ENCODE results near the gene ZNF593OS. TPM values are rescaled to one million over a fixed set of nuclear protein-coding genes. Genes with fewer than 3 reads are reported as not detected.
A peak's percentile ranks its signal among the peaks of the same experiment; 100 is the strongest.

ZNF593OS gene
- total RNA-seq, 2 experiments from 2014 or later = not detected

- H3K27me3 Mint-ChIP-seq = no peaks in the 10 kb centered on the region
- H3K27ac Mint-ChIP-seq = no peak overlapping the region
- intact Hi-C loops (cut with micrococcal nuclease) = no loop called here
- CTCF ChIA-PET = interaction anchor here (1.6 to 1.9 kb wide), 2 partner anchors 18 to 46 kb away, joined by 5 to 6 read pairs; partner anchors contain the start of genes CEP85 and ZNF593
- H3K9me3 Mint-ChIP-seq = no peaks in the 10 kb centered on the region
- POLR2A ChIA-PET = no interaction called here
- no peak for DNase-seq
- TF ChIP-seq, protein P1, sequence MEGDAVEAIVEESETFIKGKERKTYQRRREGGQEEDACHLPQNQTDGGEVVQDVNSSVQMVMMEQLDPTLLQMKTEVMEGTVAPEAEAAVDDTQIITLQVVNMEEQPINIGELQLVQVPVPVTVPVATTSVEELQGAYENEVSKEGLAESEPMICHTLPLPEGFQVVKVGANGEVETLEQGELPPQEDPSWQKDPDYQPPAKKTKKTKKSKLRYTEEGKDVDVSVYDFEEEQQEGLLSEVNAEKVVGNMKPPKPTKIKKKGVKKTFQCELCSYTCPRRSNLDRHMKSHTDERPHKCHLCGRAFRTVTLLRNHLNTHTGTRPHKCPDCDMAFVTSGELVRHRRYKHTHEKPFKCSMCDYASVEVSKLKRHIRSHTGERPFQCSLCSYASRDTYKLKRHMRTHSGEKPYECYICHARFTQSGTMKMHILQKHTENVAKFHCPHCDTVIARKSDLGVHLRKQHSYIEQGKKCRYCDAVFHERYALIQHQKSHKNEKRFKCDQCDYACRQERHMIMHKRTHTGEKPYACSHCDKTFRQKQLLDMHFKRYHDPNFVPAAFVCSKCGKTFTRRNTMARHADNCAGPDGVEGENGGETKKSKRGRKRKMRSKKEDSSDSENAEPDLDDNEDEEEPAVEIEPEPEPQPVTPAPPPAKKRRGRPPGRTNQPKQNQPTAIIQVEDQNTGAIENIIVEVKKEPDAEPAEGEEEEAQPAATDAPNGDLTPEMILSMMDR (IDR thresholded peaks at IDR 0.05) = no peak
- no peaks in the 10 kb centered on the region for H3K36me3 Mint-ChIP-seq (ENCODE audit: low read depth)
- peaks cover 6% of the 10 kb centered on the region for H3K4me1 Mint-ChIP-seq (ENCODE audit: low read depth)
- no peak overlapping the region for H3K4me3 Mint-ChIP-seq
- no peak for ATAC-seq
Observed at GRCh38 chr1:26187882-26188281, 16.2 kb upstream of the ZNF593OS start.

DNA sequence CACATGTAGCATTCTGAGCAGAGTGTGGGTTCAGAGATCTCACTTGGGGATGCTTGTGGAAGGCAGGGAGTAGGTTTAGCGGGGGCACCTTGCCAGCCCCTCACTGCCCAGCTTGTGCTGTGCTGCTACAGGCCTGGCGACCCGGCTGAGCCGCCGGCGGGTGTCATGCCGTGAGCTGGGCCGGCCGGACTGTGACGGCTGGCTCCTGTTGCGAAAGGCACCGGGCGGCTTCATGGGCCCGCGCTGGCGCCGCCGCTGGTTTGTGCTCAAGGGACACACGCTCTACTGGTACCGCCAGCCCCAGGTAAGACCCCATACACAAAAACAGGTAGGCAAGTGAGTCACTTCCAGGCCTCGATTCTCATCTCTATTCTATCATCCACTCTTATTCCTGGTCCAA lies 13.3 kb upstream of the ZNF593OS start:
- ChIA-PET CTCF (no interaction called here), POLR2A (no interaction called here)
- H3K27ac Mint-ChIP-seq = no peak overlapping the region
- DNase-seq (no peak), ATAC-seq (no peak)
- H3K9me3 Mint-ChIP-seq = no peaks in the 10 kb centered on the region
- intact Hi-C loops (cut with micrococcal nuclease) = no loop called here
- H3K36me3 Mint-ChIP-seq (ENCODE audit: low read depth) = no peaks in the 10 kb centered on the region
- TF ChIP-seq, protein P1 (IDR thresholded peaks at IDR 0.05) = no peak
- H3K4me1 Mint-ChIP-seq (ENCODE audit: low read depth) = no peaks in the 10 kb centered on the region
- no peak overlapping the region for H3K4me3 Mint-ChIP-seq
- no peaks in the 10 kb centered on the region for H3K27me3 Mint-ChIP-seq

DNA sequence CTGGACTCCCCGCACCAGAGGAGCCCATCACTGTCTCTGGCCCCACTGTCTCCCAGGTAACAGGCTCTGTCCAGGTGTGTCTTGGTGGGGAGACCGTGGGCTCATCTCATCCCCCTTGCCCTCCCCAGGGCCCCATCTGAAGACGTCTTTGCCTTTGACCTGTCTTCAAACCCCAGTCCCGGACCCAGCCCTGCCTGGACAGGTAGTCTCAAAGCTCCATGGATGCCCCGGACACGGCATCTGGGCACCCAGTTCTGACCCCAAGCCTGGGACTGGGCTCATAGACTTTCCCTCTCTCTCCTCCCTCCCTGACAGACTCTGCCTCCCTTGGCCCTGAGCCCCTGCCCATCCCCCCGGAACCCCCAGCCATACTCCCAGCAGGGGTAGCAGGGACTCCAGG lies 12.5 kb upstream of the ZNF593OS start:
- DNase-seq (no peak), ATAC-seq (no peak)
- POLR2A ChIA-PET = no interaction called here
- no peaks in the 10 kb centered on the region for H3K36me3 Mint-ChIP-seq (ENCODE audit: low read depth)
- no peak overlapping the region for H3K4me3 Mint-ChIP-seq
- H3K27ac Mint-ChIP-seq = no peak overlapping the region
- H3K4me1 Mint-ChIP-seq (ENCODE audit: low read depth) = no peaks in the 10 kb centered on the region
- TF ChIP-seq, protein P1 (IDR thresholded peaks at IDR 0.05) = no peak
- CTCF ChIA-PET = no interaction called here
- no peaks in the 10 kb centered on the region for H3K27me3 Mint-ChIP-seq
- intact Hi-C loops (cut with micrococcal nuclease) = no loop called here
- no peaks in the 10 kb centered on the region for H3K9me3 Mint-ChIP-seq

- ChIA-PET CTCF (interaction anchor here (1.1 to 2.5 kb wide), 2 partner anchors 52 to 53 kb away, joined by 3 to 8 read pairs; partner anchors contain the start of gene CEP85), POLR2A (no interaction called here)
- no peak overlapping the region for H3K27ac Mint-ChIP-seq
- ATAC-seq (no peak), DNase-seq (no peak)
- H3K27me3 Mint-ChIP-seq = no peaks in the 10 kb centered on the region
- no peak overlapping the region for H3K4me3 Mint-ChIP-seq
- intact Hi-C loops (cut with micrococcal nuclease) = no loop called here
- H3K9me3 Mint-ChIP-seq = no peaks in the 10 kb centered on the region
- TF ChIP-seq, protein P1 (IDR thresholded peaks at IDR 0.05) = no peak
- no peaks in the 10 kb centered on the region for H3K4me1 Mint-ChIP-seq (ENCODE audit: low read depth)
- no peaks in the 10 kb centered on the region for H3K36me3 Mint-ChIP-seq (ENCODE audit: low read depth)
Observed at GRCh38 chr1:26182383-26182696, 10.7 kb upstream of the ZNF593OS start.

DNA sequence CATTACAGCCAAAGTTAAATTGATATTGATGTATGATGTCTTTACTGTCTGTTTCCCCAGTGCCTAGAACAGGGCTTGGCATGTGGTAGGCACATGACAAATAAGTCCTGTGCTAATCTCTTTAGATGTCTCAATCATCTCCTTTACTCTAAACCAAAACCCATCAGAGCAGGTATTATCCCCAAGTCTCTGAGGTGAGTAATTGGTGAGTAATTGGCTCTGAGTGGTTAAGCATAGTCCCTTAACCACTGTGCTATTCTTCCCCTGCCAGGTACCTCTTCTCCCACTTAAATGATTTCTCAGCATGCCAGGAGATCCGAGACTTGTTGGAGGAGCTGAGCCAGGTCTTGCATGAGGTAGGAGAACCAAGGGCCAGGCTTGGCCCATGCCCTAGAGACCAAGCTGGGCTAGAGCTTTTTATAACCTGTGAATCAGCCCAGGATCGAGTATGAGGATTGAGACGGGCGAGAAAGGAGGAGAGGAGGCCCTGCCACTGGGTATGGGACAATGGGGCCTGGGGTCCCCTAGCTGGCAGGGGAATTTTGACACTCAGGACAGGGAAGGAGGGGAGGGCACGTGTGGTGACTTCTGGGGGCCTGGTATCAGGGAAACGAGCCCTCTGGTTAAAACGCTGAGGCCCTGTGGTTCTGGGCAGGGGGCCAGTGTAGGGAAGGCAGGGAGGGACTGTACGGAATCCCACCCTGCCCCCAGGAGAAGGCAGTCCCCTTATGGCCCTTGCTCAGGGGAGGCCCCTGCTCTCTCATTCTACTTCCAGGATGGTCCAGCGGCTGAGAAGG lies 10.2 kb upstream of the ZNF593OS start:
- H3K27ac Mint-ChIP-seq = no peak overlapping the region
- ChIA-PET CTCF (interaction anchor here (1.1 to 2.5 kb wide), 2 partner anchors 52 to 54 kb away, joined by 3 to 8 read pairs; partner anchors contain the start of gene CEP85), POLR2A (no interaction called here)
- H3K27me3 Mint-ChIP-seq = no peaks in the 10 kb centered on the region
- no peaks in the 10 kb centered on the region for H3K4me1 Mint-ChIP-seq (ENCODE audit: low read depth)
- H3K4me3 Mint-ChIP-seq = no peak overlapping the region
- no peaks in the 10 kb centered on the region for H3K36me3 Mint-ChIP-seq (ENCODE audit: low read depth)
- ATAC-seq (peak; percentile 77), DNase-seq (no peak)
- intact Hi-C loops (cut with micrococcal nuclease) = no loop called here
- TF ChIP-seq, protein P1 (IDR thresholded peaks at IDR 0.05) = no peak
- H3K9me3 Mint-ChIP-seq = no peaks in the 10 kb centered on the region
